GM18526 (cell line): ENCODE measurements around the gene SKAP1.

Experiments
- POLR2A ChIP-seq: IDR thresholded peaks from 3 replicates; pipeline ENCODE4 v1.6.1; 2011; ENCODE audit not compliant: insufficient read length; ENCODE audit errors: extremely low read depth

The SKAP1 gene

DNA sequence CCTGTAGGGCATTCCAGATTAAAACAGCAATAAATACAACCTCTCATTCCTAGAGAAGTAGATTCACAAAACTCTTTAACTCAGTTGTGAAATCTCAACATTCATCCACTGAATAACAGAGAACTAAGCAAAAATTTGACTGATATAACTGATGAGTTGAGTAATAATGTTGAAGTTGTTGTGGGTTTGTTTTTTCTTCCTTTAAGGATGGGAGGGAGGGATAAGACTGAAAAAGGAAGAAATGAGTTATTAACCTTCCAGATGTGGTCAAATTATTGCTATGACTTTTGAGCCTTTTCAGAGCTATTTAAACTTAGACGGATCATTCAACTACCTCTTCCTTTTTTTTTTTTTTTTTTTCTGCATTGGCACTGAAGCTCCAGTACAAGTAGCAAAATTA is 38.6 kb downstream of the SKAP1 start:
- TF ChIP-seq POLR2A, result no peak

DNA sequence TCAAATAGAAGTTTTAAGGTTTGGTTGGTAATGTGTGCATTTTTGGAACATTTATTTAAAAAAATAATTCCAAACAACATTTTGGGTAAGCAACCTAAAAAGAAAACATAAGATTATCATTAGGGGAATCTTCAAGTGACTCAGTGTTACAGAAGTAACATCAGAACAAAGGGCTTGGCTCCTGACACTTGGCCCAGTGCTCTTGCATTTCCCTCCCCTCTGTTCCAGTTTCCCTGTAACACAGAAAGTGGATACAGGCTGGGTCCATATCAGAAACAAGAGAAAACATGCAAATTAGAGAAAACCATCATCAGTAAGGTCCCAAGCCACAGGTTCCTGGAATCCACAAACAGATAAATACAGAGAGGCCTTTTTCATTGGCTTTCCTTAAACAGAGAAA is 40.1 kb downstream of the SKAP1 start:
- no peak for TF ChIP-seq POLR2A

GRCh38 chr17:48388955-48389743 is 40.9 kb downstream of the SKAP1 start:
- no peak for TF ChIP-seq POLR2A

GRCh38 chr17:48386826-48387225 is 43.2 kb downstream of the SKAP1 start:
- no peak for TF ChIP-seq POLR2A

DNA sequence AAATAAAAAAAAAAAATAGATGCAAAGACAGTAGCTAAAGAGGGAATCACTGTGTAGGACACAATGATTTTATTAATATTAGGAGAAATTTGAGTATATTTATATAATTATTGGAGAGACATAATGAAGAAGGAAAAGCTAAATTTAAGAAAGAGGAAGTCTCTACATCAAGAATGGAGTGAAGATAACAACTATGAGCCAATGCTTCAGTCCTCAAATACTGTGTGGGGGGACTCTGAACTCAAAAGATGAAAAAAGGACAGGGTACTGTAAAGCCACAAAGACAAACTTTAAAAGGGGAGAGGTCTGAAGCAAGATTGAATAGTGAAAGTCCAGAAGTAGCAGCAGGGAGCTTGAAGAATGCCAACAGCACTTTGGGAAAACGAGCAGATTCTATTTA is 44.7 kb downstream of the SKAP1 start:
- TF ChIP-seq POLR2A, result no peak

DNA sequence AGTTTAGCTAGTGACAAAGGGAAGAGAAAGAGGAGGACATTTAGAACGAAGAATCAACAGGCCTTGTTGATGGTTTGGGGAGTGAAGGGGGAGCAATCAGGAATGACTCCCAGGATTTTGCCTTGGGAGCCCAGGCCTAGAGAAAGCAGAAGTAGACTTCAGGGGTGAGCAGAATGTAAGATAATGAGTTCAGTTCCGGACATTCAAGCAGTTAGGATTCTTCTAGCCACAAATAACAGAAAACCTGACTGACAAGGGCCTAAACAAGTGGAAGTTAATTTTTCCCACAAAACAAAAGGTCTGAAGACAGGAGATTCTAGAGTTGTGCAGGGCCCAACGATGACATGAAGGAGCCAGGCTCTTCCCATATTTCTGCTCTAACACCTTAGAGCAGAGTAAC is 45.9 kb downstream of the SKAP1 start:
- no peak for TF ChIP-seq POLR2A

DNA sequence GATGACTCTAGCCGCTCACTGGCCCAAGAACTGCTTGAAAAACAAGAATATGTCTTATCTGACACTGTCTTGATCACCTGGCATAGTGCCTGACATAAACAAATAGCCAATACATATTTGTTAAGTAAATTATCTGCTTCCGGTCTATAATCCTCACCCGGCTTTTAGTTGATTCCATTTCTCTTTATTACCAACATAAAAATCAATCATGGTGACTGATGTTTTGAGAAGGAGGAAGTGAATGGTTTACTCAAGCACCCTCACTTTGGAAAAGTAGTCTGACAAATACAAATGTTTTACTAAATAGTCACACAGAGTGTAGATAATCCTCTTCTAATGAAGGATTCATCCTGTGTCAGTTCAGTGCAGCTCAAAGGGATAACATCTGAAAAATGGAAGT is 47.0 kb downstream of the SKAP1 start:
- no peak for TF ChIP-seq POLR2A

DNA sequence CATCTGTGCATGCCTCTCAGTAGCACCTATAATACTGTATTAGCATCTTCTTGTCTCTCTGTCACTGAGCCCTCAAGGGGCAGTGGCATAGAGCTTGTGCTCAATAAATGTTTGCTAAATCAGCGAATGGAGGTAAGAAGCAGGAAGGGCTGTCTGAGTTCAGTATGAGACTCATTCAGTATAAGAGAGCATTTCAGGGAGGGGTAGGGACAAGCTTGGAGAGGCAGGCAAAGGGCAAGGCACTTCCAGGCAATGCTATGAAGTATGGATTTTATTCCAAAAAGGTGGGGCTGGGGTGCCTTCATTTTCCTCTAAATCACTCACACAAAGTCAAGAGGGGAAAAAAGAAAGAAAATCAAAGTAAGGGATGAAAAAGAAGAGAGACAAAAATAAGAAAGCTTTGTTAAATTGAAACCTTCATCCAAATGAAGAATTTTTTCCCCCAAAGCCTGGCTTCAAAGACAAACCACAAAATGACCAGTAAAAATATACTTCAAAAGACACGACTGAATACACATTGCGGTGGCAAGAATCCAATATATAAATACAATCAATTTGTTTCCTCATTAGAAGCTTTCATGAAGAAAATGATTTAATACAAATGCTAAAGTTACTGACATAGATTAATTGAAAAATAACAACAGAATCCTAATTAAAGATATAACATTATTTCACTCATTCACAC is 51.2 kb downstream of the SKAP1 start:
- no peak for TF ChIP-seq POLR2A

GRCh38 chr17:48378238-48378637 is 51.8 kb downstream of the SKAP1 start:
- no peak for TF ChIP-seq POLR2A

DNA sequence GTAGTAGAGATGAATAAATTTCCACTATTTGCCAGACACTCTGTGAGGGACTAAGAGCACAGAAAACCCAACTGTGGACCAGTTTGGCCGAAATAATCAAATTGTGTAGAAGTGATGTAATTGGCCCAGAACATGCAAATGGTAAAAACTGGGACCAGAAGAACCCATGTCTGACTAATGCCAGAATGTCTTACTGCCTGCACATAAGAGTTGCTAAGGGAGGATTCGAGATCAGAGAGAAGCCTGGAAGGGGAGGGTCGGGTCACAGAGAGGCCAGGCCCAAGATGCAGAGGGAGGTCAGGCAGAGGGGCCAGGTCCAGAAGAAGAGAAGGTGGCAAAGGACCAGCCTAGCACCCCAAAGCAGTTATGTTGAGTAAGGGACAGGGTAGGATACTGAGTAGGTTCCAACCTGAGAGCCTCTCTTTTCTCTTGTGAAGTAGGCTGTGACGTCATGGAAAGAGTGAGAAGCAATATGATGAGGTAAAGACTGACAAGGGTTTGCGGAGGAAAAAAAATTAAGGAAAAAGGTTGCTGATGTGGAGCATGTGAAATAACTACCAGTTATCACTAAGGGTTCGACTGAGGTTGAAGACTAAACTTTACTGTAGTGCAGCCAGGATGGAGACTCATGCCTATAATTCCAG is 53.2 kb downstream of the SKAP1 start:
- no peak for TF ChIP-seq POLR2A

DNA sequence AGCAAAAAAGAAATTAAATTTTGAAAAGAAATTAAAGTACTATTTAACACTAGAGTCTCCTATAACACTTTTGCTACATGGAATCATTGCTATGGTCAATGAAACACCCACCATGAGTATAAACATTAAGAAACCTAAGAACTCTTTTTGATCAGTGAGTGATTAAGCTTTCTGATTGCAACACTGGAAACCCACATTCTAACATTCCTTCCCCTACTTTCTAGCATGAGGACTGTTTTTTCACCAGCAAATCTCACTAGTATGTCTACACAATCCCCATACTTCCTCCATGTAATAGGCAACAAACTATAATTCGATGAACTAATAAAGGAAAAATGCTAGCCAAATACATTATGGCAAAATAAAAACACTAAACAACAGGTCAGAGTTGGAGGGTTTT is 54.7 kb downstream of the SKAP1 start:
- TF ChIP-seq POLR2A, result no peak

- TF ChIP-seq POLR2A, result no peak
These were observed 55.3 kb downstream of the SKAP1 start for GRCh38 chr17:48374650-48375230.

- TF ChIP-seq POLR2A, result no peak
These were observed 56.1 kb downstream of the SKAP1 start for GRCh38 chr17:48373883-48374282.

- TF ChIP-seq POLR2A, result no peak
These were observed 56.7 kb downstream of the SKAP1 start for GRCh38 chr17:48373130-48373830.

GRCh38 chr17:48368352-48368908 is 61.6 kb downstream of the SKAP1 start:
- no peak for TF ChIP-seq POLR2A

- TF ChIP-seq POLR2A, result no peak
These were observed 66.9 kb downstream of the SKAP1 start for GRCh38 chr17:48363161-48363560.
